NCI-H774 (cell line): ENCODE measurements around the gene FASN.
"Not testable (repeated sequence)": the region's sequence is repeated elsewhere in the genome, so short reads cannot be mapped to it uniquely, and the experiment has no call there.

Source experiments
- DNase-seq: peaks from one replicate; lab custom pipeline; 2025; lab: John Stamatoyannopoulos, UW

The FASN gene

DNA sequence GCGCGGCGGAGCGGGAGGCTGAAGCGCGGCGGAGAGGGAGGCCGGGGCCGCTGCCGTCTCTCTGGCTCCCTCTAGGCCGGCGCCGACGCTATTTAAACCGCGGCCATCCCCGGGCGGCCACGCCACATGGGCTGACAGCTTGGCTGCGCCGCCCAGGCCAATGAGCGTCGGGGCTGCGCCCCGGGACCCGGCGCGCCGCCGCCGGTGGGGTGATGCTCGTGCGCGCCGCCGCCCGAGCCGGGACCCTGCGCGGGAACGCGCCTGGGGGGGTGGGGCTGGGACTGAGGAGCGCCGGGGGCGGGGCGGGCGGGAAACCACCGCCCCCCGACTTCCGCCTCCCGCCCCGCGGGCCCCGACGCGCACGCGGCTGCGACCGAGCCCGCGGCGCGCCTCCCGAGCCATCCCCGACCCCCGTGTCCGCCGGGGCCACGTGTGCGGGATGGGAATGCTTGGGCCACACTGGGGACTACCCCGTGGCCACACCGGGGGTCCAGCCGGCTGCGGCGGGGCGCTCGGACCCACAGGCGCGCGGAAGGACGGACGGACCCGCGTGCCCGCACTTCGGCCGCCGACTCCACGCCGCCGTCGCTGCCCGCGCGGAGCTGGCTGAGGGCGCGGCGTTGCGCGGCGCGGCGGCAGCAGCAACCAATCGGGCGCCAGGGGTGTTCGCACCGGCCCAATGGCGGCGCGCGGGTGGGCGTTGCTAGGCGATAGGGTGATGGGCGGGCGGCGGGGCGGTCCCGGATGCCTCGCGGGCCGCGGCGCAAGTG lies at the start of gene FASN:
Gene FASN (minus strand): TSS at position 68 of the 770 bp plus-strand sequence. CDS start 1,791 bp downstream, outside the sequence.
- peak; percentile 99 for DNase-seq

DNA sequence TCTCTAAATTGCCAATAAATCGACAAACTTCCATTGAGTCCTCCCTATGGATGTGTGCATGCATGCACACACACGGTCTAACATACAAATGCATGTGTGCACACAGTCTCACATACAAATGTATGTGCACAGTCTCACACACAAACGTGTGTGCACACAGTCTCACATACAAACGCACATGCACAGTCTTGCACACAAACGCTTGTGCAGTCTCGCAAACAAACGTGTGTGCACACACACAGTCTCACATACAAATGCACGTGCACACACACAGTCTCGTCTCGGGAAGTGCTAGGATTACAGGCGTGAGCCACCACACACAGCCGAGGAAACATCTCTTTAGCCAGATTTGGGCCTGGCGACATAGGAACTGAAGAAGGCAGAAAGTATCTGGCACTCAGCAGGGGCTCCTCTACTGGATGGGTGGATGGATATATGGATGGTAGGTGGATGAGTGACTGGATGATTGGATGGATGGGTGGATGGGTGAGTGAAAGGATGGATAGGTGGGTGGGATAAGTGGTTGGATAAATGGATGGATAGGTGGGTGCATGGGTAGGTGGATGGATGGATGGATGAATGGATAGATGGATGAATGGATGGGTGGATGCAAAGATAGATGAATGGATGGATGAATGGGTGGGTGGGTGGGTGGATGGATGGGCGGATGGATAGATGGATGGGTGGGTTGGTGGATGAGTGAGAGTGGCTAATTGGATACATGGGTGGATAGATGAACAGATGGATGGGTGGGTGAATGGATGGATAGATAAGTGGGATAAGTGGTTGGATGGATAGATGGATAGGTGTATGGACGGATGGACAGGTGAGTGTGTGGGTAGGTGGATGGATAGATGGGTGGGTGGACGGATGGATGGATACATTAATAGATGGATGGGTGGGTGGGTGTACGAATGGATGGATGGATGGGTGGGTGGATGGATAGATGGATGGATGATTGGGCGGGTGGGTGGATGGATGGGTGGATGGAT lies 48.9 kb upstream of the FASN start:
- no peak for DNase-seq

DNA sequence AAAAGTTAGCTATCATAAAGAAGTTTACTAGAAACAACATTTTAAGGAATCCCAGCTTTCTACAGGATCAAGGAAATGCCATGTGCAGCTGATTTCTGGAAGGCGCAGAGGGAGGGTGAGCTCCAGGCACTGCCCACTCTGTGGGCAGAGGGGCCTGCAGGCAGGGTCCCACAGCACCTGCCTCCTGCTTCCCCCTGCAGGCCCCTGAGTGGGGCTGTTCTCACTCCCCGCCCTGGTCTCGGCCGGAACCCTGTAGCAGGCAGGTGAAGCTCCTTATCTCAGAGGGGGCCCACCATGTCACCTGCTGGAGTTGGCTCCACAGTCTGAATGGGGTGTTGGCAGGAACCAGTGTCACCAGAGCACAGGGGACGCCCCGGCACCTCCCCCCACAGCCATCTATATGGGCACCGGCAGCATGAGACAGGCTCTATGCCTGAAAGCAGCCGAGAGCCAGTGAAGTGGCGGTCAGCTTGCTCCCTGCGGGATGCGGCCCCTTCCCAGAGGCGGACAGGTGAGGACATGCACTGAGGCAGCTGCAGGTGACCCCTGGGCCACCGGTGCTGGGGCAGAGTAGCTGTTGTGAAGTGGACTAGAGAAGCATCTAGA lies 47.6 kb upstream of the FASN start:
- DNase-seq: no peak

DNA sequence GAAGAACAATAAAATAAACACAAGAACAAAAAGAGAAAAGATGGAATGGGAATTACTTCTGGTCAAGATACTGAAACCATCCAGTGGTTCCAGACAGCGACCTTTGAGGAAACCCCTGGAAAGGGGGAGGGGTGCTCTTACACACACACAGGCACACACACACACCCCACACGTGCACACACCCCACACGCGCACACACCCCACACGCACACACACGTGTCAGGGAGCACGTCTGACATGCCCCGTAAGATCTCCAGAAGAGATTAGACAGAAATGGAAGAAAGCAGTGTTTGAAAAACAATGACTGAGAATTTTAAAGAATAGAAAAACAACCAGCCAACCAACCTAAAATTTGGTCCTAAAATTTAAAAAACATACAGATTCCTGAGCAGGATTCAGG lies 45.3 kb upstream of the FASN start:
- no peak for DNase-seq

DNA sequence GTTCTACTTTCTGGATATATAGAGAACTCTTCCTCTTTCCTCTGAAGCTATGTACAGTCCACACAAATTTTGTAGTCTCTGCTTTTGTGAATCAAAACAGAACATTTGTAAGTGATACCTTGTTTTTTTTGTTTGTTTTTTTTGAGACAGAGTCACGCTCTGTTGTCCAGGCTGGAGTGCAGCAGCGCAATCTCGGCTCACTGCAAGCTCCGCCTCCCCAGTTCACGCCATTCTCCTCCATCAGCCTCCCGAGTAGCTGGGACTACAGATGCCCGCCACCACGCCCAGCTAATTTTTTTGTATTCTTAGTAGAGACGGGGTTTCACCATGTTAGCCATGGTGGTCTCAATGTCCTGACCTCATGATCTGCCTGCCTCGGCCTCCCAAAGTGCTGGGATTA lies 41.9 kb upstream of the FASN start:
- not testable (repeated sequence) for DNase-seq

DNA sequence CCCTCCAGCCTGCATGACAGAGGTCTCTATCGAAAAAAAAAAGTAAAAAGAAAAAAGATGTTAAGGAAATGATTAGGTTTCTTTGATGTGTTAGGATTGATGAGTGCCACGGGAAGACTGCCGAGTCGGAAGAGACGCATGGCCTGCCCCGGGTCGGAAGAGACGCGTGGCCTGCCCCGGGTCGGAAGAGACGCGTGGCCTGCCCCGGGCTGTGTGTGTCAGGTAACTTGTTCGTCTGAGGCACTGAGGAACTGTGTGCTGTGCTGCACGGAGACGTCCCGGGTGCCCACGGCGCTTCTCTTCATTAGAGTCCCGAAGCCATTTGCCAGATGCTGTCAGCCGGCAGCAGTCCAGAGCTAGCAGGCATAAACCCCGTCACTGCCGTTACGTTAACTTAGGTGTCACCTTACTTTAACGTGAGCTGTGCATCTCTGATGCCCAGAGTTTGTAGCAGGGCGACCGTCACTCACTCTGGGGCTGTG lies 40.5 kb upstream of the FASN start:
- no peak for DNase-seq

DNA sequence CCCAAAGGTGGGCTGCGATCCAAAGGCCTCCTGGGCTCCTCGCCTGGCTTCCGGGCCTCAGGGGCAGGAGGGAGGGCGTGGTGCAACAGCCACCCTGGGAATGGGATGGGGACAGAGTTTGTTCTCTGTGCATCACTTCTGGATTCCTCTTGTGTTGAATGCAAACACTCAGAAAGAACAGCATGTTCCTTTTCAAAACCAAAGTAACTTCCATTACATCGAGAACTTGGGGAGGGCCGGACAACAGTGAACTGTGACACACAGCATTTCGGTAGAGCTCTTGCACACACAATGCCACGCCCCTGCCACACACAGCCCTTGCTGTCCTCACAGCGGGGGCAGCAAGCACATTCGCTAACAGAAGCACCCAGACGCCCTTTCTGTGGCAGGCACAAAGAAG lies 36.1 kb upstream of the FASN start:
- DNase-seq: no peak

DNA sequence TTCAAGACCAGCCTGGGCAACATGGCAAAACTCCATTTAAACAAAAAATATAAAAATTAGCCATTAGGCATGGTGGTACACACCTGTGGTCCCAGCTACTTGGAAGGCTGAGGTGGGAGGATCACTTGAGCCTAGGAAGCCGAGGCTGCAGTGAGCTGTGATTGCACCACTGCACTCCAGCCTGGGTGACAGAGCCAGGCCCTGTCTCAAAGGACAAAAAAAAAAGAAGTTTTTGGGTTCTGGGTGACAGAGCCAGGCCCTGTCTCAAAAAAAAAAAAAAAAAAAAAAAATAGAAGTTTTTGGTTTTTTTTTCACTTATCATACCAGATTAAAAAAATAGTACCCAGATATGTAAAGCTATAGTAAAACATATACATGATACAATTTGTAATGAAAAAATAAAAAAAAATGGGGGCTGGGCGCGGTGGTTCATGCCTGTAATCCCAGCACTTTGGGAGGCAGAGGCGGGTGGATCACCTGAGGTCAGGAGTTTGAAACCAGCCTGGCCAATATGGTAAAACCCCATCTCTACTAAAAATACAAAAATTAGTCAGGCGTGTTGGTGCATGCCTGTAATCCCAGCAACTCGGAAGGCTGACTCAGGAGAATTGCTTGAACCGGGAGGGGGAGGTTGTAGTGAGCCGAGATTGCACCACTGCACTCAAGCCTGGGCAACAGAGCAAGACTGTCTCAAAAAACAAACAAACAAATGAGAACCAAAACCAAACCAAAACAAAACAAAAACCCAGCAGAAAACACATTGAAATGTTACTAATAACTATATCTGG lies 35.3 kb upstream of the FASN start:
- not testable (repeated sequence) for DNase-seq

DNA sequence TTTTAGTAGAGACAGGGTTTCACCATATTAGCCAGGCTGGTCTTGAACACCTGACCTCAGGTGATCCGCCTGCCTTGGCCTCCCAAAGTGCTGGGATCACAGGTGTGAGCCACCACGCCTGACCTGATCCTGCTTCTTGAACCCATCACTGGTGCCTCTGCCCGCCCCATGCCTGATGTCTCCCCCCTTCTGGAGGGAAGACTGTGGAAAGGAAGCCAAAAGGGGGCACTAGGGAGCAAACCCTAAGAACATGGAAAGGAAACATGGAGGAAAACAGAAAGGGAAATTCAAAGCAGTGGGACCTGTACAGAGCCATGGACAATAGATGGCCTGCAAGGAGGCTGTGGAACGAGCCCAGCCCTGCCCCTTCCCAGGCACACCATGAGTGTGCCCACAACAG lies 31.1 kb upstream of the FASN start:
- DNase-seq: no peak

DNA sequence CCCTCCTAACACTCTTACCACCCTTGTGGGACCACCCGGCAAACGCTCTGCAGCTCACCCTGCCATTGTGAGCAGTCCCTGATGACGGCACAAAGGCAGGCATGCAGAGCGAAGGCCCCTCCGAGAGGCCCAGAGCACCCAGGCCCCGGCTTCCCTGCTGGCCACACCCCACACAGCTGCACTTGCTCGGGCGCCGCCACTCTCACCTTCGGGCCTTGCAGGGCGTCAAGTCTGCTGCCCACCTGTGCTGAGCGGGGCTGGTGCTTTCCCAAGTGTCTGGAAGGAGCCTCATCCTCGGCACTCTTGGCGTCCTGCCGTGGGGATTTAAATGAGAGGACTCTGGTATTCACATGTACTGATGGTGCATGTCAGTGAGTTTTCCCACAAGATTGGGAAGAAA lies 30.3 kb upstream of the FASN start:
- no peak for DNase-seq

DNA sequence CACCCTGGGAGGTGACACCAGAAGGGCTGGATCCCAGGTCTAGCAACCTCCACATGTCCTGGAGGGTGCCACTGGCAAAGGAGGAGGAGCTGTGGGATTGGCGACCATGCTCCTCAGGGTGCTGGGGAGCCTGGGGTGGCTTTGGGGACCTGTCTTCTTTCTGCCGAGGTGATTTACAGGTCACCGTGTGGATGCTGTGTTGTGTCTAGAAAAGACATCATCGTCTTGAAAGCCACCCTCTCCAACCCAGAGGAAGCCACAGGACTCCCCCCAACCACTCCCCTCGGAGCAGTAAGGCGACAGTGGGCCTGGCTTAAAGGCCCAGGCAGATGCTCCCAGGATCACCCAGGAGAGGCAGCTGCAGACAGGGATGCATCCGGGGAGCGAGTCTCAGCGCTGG lies 29.7 kb upstream of the FASN start:
- DNase-seq: no peak

DNA sequence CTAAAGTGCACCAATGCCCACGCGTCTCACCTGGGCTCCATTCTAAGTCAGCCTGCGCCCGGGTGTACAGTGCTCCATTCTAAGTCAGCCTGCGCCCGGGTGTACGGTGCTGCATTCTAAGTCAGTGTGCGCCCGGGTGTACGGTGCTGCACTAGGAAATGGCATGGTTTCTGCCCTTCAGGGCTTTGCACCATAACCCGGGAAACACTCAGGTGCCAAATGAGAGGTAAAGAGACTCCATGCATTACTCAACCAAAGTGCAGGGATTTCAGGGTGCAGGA lies 29.2 kb upstream of the FASN start:
- no peak for DNase-seq

DNA sequence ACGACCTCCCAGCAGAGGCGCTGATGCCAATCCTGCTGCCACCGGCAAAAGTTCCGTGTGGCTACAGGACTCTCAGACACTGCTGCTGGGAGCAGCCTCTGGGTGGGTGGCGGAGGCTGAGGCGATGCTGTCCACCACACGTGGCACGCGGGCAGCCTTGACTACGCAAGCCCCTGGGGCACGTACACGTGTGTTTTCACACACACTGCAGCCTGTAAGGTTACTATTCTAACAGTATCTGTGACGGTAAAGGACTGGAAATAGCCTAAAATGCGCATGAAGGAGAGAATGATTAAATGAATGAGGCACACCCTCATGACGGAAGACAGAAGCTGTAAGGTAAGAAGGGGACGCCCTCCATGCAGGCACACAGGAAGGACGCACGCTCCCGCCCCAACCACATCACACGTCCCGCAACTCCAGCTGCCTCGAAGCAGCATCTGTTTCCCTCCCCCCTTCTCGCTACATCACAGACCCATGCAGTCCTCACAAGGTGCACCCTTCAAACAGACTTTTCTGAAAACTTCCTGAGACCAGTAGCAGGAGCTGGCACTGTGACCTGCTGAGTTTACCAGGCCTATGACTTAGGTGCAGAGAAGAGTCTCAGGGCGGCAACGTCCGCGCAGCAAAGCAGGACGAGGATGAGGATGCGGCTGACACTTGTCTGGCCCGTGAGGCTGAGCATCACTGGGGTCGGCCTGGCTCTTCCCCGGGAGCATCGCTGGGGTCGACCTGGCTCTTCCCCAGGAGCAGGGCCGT lies 28.7 kb upstream of the FASN start:
- no peak for DNase-seq

DNA sequence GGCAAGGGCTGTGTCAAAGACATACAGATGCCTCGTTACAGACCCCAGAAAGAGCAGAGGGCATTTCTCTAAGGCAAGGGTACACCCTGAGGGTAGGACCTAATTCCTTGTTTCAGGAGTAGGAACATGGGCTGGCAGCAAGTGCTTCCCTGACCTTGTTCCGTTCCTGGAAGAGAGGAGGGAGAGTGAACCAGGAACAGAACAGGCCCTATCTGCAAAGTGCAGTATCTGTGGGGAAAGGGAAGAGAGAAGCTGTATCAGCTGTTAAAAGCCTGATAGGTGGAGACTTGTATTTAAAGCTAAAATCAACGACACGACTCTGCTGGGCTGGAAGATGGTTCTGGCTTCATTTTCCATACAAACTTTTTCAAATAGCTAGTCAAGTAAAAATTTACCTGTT lies 26.1 kb upstream of the FASN start:
- no peak for DNase-seq

DNA sequence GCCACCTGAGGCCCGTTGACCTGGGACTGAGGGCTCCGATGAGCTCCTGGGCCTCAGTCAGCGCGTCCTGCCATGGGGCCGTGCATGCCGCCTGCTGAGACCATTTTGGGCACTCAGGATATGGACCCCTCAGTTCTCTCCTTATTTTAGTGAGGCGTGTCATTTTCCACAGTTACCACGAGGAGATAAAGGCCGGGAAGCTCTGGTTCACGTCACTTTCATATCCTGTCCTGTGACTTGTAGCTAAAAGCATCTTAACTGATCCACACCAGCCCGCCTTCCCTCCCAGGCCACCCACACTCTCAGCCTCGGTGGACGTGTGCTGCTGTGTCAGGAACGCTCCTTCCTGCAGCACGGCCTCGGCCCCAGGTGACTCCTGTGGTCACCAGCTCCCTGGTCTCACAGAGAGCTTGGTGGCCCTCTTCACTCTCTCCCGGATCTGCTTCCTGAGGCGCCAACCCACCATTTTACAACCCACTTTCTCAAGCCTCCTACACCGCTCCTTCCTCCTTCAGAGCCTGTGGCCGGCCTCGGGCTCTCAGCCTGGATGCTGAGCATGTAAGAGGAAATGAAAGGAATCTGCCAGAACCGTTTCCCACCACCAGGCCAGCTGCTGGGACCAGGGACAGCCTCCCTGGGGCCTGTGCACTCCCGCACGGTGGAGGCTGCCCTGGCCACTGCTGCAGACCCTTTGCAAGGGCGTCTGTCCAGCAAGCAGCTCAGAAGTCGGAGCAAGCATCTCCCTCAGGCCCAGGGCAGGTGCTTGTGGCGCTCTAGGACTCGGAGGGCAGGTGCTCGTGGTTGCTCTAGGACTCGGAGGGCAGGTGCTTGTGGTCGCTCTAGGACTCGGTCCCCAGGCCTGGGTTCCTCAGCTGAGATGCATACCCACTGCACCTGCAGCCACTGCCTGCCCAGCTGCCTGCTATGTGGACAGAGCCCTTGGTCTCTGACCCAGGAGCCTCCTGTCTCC lies 23.9 kb upstream of the FASN start:
- peak; percentile 30 for DNase-seq

DNA sequence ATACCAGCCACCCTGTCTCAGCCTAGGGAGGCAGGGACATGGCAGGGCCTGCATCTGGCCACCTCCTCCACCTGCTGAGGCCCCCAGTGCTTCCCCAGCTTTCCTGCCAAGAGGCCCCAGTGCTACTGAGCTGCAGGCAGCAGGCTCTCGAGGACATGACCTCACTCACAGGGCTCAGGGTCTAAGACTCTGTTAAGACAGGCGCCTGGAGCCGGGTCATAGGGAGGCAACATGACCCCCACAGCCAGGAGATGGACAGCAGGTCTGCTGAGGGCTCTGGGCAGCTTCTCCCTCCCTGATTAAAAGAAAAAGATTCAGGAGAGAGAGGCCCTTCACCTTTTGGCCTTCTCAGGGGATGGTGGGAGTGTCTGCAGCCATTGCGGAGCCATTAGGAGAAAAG lies 23.2 kb upstream of the FASN start:
- DNase-seq: no peak

DNA sequence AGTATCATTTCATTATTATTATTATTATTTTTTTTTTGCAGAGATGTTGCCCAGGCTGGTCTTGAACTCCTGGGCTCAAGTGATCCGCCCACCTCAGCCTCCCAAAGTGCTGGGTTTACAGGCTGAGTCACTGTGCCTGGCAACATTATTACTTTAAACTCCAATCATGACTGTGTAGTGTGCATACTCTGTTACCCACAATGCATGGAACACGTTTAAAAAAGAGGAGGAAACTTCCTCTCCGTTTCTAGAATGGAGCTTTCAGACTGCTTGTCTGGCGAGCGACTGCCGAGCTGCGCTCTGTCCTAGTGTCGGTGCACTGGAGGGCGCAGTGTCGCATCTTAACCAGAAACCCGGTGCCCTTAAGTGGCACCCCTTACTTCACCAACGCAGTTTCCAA lies 22.1 kb upstream of the FASN start:
- no peak for DNase-seq

DNA sequence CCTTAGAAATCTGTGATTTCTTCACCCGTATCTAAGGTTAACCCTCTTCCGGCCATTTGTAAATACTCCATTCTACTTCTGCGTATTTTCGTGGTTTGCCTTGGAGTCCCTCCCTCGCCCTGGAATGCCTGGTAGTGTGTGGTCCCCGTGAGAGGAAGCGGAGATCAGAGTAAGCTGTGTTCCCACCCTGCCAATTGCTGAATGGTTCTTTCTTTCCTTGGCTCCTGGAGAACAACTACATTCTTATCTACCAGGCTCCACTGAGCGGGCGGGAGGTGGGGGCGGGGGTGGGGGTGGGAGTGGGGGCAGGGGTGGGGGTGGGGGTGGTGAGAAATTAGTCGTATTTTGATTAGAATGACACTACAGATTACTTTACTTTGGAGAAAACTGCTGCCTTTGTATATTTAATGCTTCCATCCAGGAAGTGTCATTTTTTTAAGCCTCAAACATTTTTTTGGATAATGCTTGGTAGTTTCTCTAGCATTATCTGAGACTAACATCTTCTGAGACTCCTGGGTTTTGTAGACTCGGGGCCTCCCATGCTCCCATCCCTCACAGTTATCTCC lies 20.9 kb upstream of the FASN start:
- DNase-seq: no peak

DNA sequence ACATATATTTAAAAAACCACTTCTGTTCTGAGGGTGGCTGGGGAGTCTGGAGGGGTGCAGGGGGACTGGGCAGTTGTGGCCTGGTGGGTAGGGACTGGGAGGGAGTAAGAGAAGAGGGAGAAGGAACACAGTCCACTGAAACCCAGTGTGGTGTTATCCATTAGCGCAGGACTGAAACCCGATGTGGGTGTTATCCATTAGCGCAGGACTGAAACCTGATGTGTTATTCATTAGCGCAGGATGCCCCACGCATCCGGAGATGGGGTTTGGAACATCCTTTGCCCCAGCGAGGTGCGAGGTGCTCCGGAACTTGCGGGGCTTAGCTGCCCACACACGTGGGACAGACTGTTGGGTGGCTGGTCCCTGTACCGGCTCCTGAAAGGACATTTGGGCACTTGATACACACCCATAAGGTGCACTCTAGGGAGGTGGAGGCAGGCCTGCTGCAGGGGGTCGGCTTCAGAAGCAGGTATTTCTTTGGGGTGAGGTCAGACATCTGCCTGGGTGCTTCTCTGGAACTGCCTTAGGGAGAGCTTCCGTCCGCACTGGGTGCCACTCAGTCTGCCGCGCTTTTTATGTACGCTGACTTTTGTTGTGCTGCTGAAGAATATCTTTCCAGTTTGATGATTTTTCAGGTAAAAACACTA lies 20.3 kb upstream of the FASN start:
- no peak for DNase-seq
